H4 (cell line): ENCODE data around the gene UBE2E2. TPM values are rescaled to one million over a fixed set of nuclear protein-coding genes. Genes with fewer than 3 reads are reported as not detected.

ENCODE experiments used
- DNase-seq: peaks from one replicate; pipeline ENCODE4 v3.0.0-alpha.2; 2015; ENCODE audit warnings: low spot score
- total RNA-seq: library from RNA; depleted of rRNA; stranded (reverse); fragments of >200 nt; shearing (Covaris generic); gene quantifications from 2 replicates; pipeline ENCODE4 v1.2.3, GENCODE V29; 2014

The UBE2E2 gene
- total RNA-seq, 1 experiment from 2014 or later, result 42.5 TPM

DNA sequence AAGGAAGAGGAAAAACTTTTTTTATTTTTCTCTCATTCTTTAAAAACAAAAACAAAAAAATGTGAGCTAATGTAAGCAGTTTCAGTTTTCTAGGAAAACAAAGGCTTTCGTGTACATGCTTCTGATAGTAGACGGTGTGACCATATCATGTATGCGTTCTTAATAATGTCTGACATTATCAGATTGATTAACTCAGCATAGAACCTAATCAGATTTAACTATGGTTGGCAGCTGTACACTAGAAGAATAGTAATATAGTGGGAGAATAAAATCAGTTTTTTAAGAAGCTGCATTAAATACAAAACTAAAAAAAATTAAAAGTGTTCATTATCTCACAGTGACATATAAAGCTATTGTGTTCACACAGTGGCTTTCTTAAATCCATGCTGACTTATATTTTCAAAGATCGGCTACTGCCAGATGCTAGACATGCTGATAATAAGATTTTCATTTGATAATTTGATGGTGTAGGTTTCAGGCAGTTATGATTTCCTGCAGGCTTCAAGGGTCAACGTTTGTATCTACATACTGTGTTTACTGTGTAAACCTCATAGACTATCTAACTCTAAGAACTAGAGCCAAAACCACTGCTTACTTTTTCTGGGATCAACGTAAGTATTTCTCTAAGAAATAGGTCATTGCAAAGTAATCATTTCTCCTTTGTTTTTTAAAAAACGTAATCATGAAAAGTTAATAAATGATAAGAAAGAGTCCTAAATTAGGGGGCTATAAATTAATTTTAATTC lies 74.0 kb downstream of the UBE2E2 start:
- DNase-seq, result no peak

DNA sequence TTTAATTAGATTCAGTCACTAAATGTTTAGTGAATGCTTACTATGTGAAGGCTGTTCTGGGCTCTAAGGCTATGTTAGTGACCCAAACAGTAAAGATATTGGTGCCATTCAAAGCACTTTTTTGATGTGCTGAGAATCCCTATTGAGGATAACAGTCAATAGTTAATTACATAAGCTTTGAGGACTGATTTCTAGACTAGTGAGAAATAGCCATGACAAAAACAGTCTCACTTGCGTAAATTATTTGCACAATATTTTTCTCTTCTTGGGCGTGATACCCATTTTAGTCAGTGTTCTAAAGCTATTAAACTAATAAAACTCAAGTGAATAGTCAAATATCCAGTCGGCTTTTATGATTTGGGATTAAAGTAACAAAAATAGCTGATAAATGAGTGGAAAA lies 74.6 kb downstream of the UBE2E2 start:
- no peak for DNase-seq

DNA sequence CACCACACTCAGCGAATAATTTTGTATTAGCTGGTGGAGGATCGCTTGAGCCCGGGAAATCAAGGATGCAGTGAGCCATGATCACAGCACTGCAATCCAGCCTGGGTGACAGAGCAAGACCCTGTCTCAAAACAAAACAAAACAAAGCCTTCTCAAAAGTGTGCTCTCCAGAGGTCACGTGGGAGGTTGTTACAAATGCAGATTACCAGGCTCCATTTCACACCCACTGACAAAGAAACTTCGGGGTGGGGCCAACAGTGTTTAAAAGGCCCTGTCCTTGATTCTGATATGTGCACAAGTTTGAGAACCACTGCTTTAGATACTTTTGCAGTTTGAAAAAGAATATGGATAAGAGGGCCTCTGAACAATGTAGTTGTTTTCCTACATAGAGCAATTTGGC lies 80.5 kb downstream of the UBE2E2 start:
- DNase-seq, result no peak

DNA sequence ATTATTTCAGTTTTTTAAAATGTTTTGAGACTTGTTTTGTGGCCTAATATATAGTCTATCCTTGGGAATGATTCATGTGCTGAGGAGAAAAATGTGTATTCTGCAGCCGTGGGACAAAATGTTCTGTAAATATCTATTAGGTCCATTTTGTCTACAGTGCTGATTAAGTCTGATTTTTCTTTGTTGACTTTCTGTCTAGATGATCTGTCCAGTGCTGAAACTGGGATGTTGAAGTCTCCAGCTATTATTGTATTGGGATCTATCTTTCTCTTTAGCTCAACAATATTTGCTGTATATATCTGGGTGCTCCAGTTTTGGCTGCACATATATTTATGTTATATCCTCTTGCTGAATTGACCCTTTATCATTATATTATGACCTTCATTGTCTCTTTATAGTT lies 85.2 kb downstream of the UBE2E2 start:
- no peak for DNase-seq

DNA sequence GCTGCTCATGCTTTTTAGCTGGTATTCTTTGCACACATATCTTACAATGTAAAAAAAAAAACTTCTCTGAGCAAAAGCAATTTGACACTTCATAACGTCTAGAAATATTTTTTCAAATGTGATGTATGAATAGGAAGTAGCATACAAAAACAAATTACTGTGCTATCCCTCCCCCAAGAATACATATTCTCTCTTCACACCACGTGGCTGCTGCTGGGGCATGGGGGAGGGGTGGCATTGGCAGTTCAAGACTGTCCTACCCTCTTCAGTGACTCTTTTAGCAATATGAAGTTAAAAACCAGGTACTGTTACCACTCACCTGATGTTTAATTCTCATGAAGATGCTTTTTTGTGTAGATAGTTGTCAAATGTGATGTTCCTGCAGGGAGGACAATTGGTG lies 85.6 kb downstream of the UBE2E2 start:
- no peak for DNase-seq

DNA sequence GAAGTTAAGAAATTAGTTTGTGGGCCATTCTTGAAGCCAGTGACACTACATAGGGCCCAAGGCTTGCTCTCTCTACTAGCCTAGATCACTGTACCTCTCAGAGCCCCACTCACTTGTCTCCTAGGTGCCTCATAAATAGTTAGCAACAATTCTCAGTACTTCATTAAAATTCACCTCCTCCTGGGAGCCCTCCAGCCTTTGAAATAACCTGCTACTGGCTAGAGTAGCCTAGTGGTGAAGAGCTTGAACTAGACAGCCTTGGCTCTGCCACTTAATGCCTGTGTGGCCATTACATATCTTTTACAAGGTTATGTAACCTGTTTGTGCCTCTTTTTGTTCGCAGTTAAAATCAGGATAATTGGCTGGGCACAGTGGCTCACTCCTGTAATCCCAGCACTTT lies 89.3 kb downstream of the UBE2E2 start:
- no peak for DNase-seq

DNA sequence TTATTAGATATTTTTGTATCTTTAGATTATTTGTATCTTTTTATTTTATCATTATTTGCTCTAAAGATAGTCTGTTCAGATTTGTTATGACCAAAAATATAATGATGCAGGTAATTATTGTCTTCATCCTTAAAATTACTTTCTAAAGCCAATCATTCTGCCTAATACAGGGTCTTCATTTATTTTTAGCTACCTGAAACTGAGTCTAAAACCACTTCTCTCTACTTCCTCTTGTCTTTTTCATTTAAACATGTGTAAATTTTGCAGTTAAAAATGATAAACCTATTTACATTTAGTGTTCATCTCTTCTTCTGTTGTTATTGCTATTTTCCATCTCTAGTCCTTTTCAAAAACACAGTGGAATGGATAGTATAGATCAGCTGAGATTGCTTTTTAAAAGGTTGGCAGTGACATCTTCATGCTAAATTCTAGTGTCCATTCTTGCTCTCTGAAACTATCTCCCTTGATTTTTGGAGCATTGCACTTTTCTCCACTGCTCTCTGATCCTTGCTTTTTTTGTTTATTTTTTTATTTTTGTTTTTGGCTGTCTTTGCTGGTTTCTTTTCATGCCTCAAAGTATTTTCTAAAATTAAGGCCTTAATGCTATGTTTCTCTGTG lies 91.8 kb downstream of the UBE2E2 start:
- DNase-seq, result no peak

DNA sequence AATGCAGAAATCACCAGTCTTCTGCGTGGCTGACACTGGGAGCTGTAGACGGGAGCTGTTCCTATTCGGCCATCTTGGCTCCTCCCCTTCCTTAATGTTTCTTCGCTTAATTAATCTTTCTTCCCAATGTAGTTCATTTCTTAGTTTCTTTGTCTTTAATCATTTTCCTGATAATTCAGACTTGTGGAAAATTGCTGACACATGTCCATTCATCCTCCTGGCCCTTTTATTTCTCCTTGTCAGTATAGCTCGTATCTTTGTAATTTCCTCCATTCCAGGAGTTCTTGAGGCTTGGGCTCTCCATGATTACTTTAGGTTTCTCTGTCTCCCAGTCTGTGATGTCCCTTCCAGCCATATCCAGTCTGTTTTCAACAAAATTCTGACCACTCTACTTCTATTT lies 98.7 kb downstream of the UBE2E2 start:
- no peak for DNase-seq

DNA sequence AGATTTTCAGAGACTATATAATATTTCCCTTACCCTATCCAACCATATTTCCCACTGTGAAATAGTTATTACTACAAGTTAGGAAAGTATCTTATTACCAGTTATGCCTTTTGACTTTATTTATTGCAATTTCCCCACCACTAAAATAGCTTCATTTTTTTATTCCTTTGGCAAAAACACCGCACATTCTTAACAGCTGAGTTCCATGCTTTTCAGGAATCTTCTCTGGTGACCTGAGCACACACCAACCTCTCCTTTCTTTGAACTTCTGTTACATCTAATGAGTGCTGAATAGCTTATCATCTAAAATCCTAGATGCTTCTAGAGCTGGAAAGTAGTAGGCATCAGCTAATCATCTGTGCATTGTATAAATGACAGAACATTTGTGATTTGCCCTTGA lies 99.1 kb downstream of the UBE2E2 start:
- DNase-seq, result no peak

DNA sequence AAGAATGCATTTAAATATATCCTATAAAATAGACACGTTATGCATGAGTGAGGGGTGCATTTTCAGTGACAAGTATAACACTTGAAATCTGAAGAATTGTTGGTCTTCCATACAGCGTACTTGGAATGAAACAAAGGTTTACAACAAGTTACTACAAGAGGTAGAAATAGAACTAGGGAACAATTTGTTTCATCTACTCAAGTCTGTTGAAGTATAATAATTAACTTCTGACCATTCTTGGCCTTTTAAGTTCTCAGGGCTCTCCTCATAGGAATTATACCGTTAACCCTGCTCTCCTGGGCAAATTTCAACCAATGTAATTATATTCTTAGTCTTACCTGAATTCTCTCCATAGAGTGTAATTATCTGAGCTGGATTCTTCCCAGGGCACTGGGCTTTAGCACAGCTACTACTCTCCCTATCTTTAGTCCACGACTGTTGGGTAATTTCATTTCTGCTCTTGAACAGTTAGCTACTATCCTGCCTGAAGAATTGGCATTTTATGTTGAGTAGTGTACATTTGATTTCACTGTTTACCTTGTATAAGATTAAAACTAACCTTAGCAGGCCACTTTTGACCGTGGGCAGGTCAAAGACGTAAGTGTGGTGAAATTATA lies 100.6 kb downstream of the UBE2E2 start:
- DNase-seq, result no peak

DNA sequence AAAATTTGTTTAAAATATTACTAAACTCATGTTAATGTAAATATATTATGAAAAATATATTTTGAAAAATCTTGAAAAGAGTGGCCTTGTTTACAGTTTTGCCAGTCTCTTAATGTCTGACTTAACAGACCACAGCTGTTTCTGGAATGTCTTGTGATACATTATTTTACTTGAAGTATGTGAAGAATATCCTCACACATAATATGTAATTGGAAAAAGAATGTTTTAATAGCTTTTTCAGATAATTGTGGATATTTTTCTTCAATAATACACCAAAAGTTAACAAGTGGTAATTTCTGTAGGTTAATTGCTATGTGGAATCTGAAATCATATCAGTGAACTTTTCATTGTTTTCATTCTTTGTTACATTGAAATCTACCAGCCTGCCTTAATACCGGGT lies 101.3 kb downstream of the UBE2E2 start:
- DNase-seq, result no peak

DNA sequence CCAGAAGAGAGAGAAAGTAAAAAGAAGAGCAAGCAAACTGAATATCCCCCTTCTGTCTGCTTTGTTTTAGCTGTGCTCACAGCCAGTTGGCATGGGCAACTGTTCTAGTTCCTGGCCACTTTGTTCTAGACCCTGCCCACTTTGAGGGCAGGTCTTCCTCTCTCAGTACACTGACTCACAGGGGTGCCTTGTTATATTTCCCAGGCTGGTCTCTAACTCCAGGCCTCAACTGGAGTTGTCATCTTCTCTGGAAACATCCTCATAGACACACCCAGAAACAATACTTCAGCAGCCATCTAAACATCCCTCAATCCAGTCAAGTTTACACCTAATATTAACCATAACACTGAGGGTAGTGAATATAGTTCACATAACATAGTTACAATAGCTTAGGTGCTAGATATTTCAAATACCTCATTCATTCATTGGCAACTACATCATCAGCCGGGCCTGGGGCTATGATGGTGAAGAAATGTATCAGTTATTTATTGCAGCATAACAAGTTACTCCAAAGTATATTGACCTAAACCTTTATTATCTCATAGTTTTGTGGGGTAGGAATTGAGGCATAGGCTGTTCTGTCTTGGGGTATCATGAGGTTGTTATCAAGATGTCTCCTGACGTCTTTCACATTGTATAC lies 106.0 kb downstream of the UBE2E2 start:
- no peak for DNase-seq

DNA sequence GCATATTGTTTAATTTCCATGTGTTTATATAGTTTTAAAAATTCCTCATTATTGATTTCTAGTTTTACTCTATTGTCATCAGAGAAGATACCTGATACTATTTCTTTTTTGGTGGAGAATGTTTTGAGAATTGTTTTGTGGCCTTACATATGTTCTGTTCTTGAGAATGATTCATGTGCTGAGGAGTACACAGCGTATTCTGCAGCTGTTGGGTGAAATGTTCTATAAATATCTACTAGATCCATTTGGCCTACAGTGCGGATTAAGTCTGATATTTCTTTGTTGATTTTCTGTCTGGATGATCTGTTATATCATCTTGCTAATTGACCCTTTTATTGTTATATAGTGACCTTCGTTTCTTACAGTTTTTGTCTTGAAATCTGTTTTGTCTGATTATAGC lies 109.7 kb downstream of the UBE2E2 start:
- DNase-seq, result no peak

DNA sequence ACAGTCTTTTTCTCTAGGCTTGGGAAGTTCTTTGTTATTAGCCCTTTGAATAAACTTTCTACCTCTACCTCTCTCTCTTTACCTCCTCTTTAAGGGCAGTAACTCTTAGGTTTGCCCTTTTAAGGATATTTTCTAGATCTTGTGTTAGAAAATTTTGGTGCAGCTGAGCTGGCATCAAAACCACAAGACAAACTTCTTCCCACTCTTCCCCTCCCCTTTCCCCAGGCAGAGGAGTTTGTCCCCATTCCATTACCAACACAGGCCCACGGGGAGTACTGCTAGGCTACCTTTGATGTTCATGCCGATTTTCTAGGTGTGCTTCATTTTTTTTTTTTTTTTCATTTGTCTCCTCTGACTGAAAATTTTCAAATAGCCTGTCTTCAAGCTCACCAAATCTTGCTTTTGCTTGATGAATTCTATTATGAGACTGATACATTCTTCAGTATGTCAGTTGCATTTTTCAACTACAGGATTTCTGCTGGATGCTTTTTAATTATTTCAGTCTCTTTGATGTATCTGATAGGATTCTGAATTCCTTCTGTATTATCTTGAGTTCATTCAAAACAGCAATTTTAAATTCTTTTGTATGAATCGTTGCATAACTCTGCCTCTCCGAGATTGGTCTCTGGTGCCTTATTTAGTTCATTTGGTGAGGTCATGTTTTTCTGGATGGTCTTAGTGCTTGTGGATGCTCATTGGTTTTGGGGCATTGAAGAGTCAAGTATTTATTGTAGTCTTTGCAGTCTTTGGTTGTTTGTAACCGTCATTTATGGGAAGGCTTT lies 112.0 kb downstream of the UBE2E2 start:
- DNase-seq, result no peak

DNA sequence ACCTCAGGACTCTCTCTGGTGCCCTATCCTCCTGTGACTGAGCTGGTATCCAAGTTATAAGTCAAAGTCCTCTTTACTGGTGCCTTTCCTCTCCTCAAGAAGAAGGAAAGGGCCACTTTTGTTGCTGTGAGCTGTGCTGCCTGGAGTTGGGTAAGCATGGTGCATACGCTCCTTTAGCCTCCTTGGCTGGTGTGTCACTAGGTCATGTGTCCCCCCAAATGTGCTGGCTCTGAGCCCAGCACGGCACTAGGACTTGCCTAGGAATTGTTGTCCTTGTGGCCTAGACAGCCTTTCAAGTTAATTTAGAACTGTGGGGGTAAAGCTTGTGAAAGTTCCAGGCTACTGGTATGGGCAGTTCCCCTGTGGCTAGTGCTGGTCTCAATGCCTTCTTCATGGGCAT lies 113.8 kb downstream of the UBE2E2 start:
- no peak for DNase-seq

DNA sequence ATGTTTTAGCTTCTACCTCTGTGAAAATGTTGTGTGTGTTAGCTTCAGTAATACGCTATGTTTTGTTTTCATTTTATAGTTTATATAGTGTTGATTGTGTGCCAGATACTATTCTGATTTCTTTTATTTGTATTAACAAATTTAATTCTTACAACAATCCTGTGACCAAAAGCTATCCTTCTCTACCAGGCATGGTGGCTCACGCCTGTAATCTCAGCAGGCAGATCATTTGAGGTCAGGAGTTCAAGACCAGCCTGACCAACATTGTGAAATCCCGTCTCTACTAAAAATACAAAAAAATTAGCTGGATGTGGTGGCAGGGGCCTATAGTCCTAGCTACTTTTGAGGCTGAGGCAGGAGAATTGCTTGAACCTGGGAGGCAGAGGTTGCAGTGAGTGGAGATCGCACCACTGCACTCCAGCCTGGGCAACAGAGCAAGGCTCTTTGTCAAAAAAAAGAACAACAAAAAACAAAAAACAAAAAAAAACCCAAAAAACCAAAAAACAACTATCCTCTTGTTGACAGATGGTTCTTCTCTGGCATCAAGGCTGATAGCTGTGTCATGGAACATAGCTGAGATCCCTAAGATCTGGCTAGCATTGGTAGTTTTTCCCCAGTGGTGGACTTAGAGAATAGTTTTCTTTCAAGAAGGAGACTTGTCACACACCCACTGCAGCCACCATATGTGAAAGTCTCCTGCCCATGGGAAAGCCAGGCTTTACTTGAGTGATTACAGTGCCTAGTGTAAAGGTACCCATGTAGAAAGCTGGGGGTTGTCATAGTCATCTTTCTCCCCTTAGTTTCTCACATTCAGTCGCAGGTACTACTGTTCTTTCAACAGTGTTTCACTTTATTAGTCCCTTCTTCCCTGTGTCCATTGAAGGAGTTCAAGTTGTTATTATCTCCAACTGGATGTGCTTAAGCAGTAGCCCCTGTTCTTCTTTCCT lies 116.5 kb downstream of the UBE2E2 start:
- DNase-seq, result no peak

DNA sequence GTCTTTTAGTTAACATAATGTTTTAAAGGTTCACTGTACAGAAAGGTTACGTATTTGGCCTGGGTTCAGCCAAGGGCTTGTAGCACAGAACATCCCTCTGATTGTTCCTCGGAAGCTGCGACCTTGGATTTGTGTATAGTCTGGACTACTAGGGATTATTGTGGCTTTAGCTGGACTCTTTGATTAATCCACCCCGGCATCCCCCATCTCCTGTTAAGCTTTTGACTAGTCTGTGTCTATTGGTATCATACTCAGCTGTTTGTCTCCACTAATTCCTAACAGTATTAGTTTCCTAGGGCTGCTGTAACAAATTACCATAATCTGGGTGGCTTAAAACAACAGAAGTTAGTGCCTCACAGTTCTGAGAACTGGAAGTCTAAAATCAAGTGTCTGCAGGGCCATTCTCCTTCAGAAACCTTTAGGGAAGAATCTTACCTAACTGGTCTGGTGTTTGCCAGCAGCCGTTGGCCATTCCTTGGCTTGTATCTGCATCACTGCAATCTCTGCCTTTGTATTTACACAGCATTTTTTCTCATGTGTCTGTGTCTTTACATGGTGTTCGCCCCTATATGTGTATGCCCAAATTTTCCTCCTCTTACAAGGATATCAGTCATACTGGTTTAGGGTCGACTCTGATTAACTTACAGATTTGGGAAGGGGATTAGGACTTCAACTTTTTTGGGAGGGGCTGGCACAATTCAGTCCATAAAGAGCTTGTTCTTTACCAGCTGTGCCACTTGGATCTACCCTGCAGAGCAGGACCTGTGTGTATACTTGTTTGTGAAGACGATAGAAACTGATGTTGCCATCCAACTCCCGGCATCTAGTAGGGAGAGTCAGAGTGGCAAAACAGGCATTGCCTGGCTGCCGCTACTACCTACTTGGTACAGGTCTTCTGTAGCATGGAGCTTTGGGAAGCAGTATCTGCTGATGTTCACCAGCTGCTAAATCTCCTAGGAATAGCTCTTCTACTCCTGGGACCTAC lies 117.8 kb downstream of the UBE2E2 start:
- no peak for DNase-seq

DNA sequence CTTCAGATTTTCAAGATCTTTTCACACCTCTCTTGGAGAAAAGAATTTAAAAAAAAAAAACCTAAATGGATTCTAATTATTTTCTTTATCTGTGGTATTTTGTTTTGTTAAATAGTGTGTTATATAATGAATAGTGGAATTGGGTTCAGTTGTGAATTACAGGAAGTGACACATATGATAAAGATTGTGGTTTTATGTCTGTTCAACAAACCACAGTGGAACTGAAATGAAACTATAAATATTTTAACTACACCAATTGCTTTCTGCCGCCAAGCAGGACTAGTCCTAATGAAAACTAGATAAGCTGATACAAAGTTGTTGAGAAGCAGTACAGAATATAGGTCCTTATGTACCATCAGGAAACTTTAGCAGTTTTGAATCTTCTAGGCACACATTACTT lies 121.6 kb downstream of the UBE2E2 start:
- DNase-seq, result peak; percentile 28

DNA sequence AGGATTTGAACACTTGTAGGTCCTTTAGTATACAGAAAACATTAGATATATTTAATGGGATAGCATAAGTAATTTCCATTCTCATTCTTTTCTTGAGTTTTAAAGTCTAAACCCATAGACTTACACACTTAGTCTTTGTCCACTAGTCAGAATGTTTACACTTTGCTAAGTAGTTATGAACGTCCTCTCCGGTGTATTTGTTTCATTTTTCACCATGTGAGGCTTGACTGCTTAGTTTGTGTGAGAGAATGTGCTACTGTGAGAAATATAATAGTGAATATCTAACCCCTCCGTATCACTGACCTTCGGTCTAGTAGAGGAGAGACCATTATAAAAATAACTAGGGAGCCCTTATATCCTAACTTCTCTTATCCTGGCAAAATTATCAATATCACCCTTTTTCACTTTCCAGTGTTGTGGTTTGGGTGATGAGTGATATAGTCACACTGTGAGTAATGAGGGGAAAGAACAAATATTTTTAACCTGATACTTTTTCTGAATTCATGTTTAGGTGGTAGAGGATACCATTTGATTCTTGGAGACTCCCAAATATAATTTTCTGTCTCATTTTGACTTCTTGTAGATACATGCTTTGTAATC lies 122.4 kb downstream of the UBE2E2 start:
- no peak for DNase-seq
